Kidney (tissue), 14 donors: Measurements from ENCODE around the gene JADE2. TPM values are rescaled to one million over a fixed set of nuclear protein-coding genes. Genes with fewer than 3 reads are reported as not detected.
A peak's percentile ranks its signal among the peaks of the same experiment; 100 is the strongest.

Experiments
- DNase-seq, 5 donors: peaks; one replicate each; pipeline ENCODE4 v3.0.0-alpha.2; 2013 to 2020
- FAIRE-seq: peaks from 2 replicates; lab custom pipeline; 2012; peaks lifted over from hg19 to GRCh38; lab: Jason Lieb, UNC
- H3K27ac ChIP-seq, 2 donors: one replicate each; pipeline ENCODE4 v1.7.0; 2013; ENCODE audit warnings: low read depth in 2 of 2, low read length in 2 of 2, inconsistent platforms in 1 of 2
- H3K27me3 ChIP-seq: one replicate; pipeline ENCODE4 v1.7.1; 2013; ENCODE audit warnings: low read length, inconsistent platforms; ENCODE audit not compliant: control insufficient read depth, insufficient read depth
- H3K36me3 ChIP-seq, 3 donors: one replicate each; pipeline versions ENCODE4 v1.7.0 to v1.7.1; 2013; ENCODE audit warnings: low read length in 3 of 3, control low read depth in 1 of 3, inconsistent platforms in 1 of 3; ENCODE audit not compliant: insufficient read depth in 3 of 3, control insufficient read depth in 2 of 3
- H3K4me1 ChIP-seq, 3 donors: one replicate each; pipeline versions ENCODE4 v1.7.0 to v1.7.1; 2013; ENCODE audit warnings: low read length in 3 of 3, inconsistent platforms in 1 of 3, low read depth in 1 of 3; ENCODE audit not compliant: control insufficient read depth in 2 of 3, insufficient read depth in 2 of 3
- H3K4me3 ChIP-seq, 3 donors: one replicate each; pipeline versions ENCODE4 v1.7.0 to v1.8.1; 2013; ENCODE audit warnings: low read length in 3 of 3, control low read depth in 1 of 3, inconsistent platforms in 1 of 3
- H3K9ac ChIP-seq, 3 donors: one replicate each; pipeline versions ENCODE4 v1.7.0 to v1.7.1; 2013; ENCODE audit warnings: low read length in 3 of 3, control low read depth in 1 of 3, inconsistent platforms in 1 of 3
- H3K9me3 ChIP-seq, 3 donors: one replicate each; pipeline versions ENCODE4 v1.7.0 to v1.7.1; 2013; ENCODE audit warnings: low read length in 3 of 3, control low read depth in 1 of 3, inconsistent platforms in 1 of 3; ENCODE audit not compliant: control insufficient read depth in 2 of 3, insufficient read depth in 1 of 3
- CTCF ChIP-seq: IDR thresholded peaks from 3 replicates; pipeline ENCODE4 v1.5.1; 2012; ENCODE audit warnings: mild to moderate bottlenecking, moderate library complexity, borderline replicate concordance; ENCODE audit not compliant: insufficient read depth; ENCODE audit errors: extremely low read depth
- intact Hi-C: fragments of 100-400 bp; cut with DNase I; formaldehyde crosslinking; loops from one replicate; pipeline ENCODE4 v1.11.1; 2022
- polyA plus RNA-seq: library from polyadenylated mRNA; stranded (reverse); fragments of 350-450 nt; fragmentation: Illumina TruSeq; extraction: RNeasy Lipid Tissue Mini Kit (QIAGEN cat#74804); gene quantifications from one replicate; pipeline ENCODE4 v1.2.3, GENCODE V29; 2014; ENCODE audit warnings: low read depth, low replicate concordance; ENCODE audit not compliant: insufficient read depth
- total RNA-seq: library from RNA; stranded (reverse); fragmentation: NEBNext Ultra II Directional; extraction: Animal tissue kit (Norgen Biotek cat#: 25700); gene quantifications from one replicate; pipeline ENCODE4 v1.2.1, GENCODE V29; 2021
- donor health status: control.
- donor health status: control.
- donor health status: control.
- donor health status: control.
- donor health status: control.
- donor health status: DM: yes; HTN: yes; CAD: no.
- donor health status: Normal renal cell carcinoma (clear cell type).

The JADE2 gene
- total and polyA plus RNA-seq, 2 donors from 2014 or later: 9.2 to 99.6 TPM

GRCh38 chr5:134547579-134547978 is 22.1 kb downstream of the JADE2 start:
- intact Hi-C loops: no loop called here
- H3K9ac ChIP-seq: no peak overlapping the region
- no peak for TF ChIP-seq CTCF
- no peak overlapping the region for H3K4me3 ChIP-seq
- H3K27ac ChIP-seq: no peak overlapping the region
- no peaks in the 10 kb centered on the region for H3K27me3 ChIP-seq
- peaks cover 3 to 29% (median 11%) of the 10 kb centered on the region in 3 donors for H3K4me1 ChIP-seq
- FAIRE-seq: no peak
- peak in 1 of 5 donors; percentile 43 for DNase-seq
- H3K36me3 ChIP-seq: peaks cover 0 to 41% (median 21%) of the 10 kb centered on the region in 3 donors
- no peaks in the 10 kb centered on the region for H3K9me3 ChIP-seq

- Histone ChIP-seq H3K27ac (no peak overlapping the region), H3K36me3 (peaks cover 0 to 41% (median 21%) of the 10 kb centered on the region in 3 donors), H3K9me3 (no peaks in the 10 kb centered on the region), H3K4me3 (no peak overlapping the region), H3K4me1 (peaks cover 3 to 29% (median 11%) of the 10 kb centered on the region in 3 donors), H3K27me3 (no peaks in the 10 kb centered on the region), H3K9ac (no peak overlapping the region)
- FAIRE-seq (no peak), DNase-seq (no peak)
- no peak for TF ChIP-seq CTCF
- intact Hi-C loops: no loop called here
These were observed 22.7 kb downstream of the JADE2 start for GRCh38 chr5:134547999-134548658.

- no peak for FAIRE-seq
- no peaks in the 10 kb centered on the region for H3K27me3 ChIP-seq
- DNase-seq: no peak
- peaks cover 0 to 41% (median 17%) of the 10 kb centered on the region in 3 donors for H3K36me3 ChIP-seq
- no peaks in the 10 kb centered on the region for H3K9me3 ChIP-seq
- no peak overlapping the region for H3K27ac ChIP-seq
- TF ChIP-seq CTCF: no peak
- intact Hi-C loops: no loop called here
- no peak overlapping the region for H3K9ac ChIP-seq
- H3K4me3 ChIP-seq: no peak overlapping the region
- peaks cover 3 to 35% (median 24%) of the 10 kb centered on the region in 3 donors for H3K4me1 ChIP-seq
These were observed 24.2 kb downstream of the JADE2 start for GRCh38 chr5:134549714-134550113.
